Measurements from ENCODE around the gene IFT57. TPM values are rescaled to one million over a fixed set of nuclear protein-coding genes. Genes with fewer than 3 reads are reported as not detected.

The IFT57 gene
- total RNA-seq, 1 donor from 2014 or later = 63.8 TPM

DNA sequence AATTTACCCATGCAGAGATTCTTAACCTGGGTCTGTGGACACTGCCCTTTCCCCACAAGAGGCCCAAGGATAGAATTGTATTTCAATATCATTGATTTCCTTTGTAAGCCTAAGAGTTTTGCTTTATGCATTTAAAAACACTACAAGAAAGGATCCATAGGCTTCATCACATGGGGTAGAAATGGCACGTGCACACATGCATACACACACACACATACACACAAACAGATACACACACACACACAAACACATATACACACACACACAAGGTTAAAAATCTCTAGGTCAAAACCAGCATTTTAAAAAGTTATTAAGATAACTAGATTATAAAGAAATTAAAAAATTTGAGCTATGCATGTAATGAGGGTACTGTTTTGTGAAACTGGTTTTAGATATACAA is 95.9 kb downstream of the IFT57 start:
- no peak for DNase-seq (ENCODE audit: low spot score, unreplicated experiment)

DNA sequence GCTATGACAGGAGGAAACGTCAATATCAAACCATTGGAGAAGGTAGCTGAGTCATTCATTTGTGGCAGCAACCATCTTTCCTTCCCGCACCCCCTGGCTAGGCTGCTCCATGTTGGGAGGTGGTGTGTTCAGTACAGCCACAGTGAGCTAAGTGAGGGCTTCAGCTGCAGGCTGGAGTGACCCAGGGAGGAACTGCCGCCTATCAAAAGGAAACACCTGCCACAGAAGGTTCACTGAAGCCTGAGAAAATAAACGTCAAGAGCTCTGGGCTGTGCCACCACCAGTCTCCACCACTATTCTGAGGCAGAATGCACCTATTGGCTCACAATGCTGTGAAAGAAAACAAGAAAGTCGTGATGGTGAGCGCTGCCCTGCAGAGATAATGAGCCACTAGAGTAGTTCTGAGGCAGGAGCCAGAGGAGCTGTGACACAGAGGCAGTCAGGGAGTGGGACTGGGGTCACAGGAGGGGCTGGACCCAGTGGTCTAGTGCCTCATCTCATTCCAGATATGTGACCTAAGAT is 96.6 kb downstream of the IFT57 start:
- no peaks in the 10 kb centered on the region for H3K9me3 Mint-ChIP-seq (ENCODE audit: low read depth)
- H3K36me3 Mint-ChIP-seq (ENCODE audit: insufficient read depth) = no peaks in the 10 kb centered on the region
- H3K27me3 Mint-ChIP-seq = peaks cover 3% of the 10 kb centered on the region
- peaks cover 24% of the 10 kb centered on the region for H3K4me1 Mint-ChIP-seq (ENCODE audit: low read depth)
- H3K27ac Mint-ChIP-seq = peak overlapping the region; percentile 19
- no peak for DNase-seq (ENCODE audit: low spot score, unreplicated experiment)
- no peak overlapping the region for H3K4me3 Mint-ChIP-seq (ENCODE audit: low read depth)
- TF ChIP-seq, protein P1, sequence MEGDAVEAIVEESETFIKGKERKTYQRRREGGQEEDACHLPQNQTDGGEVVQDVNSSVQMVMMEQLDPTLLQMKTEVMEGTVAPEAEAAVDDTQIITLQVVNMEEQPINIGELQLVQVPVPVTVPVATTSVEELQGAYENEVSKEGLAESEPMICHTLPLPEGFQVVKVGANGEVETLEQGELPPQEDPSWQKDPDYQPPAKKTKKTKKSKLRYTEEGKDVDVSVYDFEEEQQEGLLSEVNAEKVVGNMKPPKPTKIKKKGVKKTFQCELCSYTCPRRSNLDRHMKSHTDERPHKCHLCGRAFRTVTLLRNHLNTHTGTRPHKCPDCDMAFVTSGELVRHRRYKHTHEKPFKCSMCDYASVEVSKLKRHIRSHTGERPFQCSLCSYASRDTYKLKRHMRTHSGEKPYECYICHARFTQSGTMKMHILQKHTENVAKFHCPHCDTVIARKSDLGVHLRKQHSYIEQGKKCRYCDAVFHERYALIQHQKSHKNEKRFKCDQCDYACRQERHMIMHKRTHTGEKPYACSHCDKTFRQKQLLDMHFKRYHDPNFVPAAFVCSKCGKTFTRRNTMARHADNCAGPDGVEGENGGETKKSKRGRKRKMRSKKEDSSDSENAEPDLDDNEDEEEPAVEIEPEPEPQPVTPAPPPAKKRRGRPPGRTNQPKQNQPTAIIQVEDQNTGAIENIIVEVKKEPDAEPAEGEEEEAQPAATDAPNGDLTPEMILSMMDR (IDR thresholded peaks at IDR 0.05; ENCODE audit: unreplicated experiment) = no peak

More for the DNA sequence above, 95.9 kb downstream of the IFT57 start:
- H3K4me1 Mint-ChIP-seq (ENCODE audit: low read depth) = peaks cover 24% of the 10 kb centered on the region
- H3K27ac Mint-ChIP-seq = no peak overlapping the region
- no peaks in the 10 kb centered on the region for H3K36me3 Mint-ChIP-seq (ENCODE audit: insufficient read depth)
- no peaks in the 10 kb centered on the region for H3K9me3 Mint-ChIP-seq (ENCODE audit: low read depth)
- no peak overlapping the region for H3K4me3 Mint-ChIP-seq (ENCODE audit: low read depth)
- H3K27me3 Mint-ChIP-seq = peaks cover 3% of the 10 kb centered on the region
- TF ChIP-seq, protein P1 (IDR thresholded peaks at IDR 0.05; ENCODE audit: unreplicated experiment) = no peak

- H3K27me3 Mint-ChIP-seq = peaks cover 3% of the 10 kb centered on the region
- no peaks in the 10 kb centered on the region for H3K9me3 Mint-ChIP-seq (ENCODE audit: low read depth)
- H3K4me3 Mint-ChIP-seq (ENCODE audit: low read depth) = no peak overlapping the region
- DNase-seq (ENCODE audit: low spot score, unreplicated experiment) = no peak
- no peak overlapping the region for H3K27ac Mint-ChIP-seq
- TF ChIP-seq, protein P1 (IDR thresholded peaks at IDR 0.05; ENCODE audit: unreplicated experiment) = no peak
- no peaks in the 10 kb centered on the region for H3K36me3 Mint-ChIP-seq (ENCODE audit: insufficient read depth)
- H3K4me1 Mint-ChIP-seq (ENCODE audit: low read depth) = peaks cover 24% of the 10 kb centered on the region
Measured at GRCh38 chr3:108125153-108125543, 97.1 kb downstream of the IFT57 start.

DNA sequence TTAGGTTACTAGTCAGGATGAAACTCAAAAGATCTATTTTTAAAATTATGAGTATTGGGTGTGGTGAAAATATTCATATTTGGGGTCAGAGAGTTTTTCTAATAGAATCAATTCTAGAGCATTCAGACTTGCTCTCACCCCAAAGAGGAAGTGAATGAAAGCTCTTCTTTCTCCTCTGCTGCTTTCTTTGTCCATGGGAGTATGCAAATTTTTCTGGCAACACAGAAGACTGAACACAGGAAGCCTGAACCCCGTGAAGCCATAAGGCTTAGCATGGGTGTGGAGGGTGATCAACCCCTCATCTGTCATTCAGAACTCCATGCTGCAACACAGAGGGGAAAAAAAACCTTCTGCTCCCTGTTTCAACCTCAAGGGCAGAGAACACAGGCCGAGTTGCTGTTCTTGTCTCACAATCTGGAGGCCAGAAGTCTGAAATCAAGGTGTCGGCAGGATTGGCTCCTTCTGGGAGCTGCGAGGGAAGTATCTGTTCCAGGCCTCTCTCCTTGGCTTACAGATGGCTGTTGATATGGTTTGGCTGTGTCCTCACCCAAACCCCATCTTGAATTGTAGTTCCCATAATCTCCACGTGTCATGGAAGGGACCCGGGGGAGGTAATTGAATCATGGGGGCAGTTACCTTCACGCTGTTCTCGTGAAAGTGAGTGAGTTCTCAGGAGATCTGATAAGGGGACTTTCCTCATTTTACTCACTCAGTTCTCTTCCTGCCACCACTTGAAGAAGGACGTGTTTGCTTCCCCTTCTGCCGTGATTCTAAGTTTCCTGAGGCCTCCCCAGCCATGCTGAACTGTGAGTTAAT is 97.7 kb downstream of the IFT57 start:
- H3K36me3 Mint-ChIP-seq (ENCODE audit: insufficient read depth) = no peaks in the 10 kb centered on the region
- H3K4me1 Mint-ChIP-seq (ENCODE audit: low read depth) = peaks cover 24% of the 10 kb centered on the region
- DNase-seq (ENCODE audit: low spot score, unreplicated experiment) = no peak
- peaks cover 3% of the 10 kb centered on the region for H3K27me3 Mint-ChIP-seq
- no peak overlapping the region for H3K4me3 Mint-ChIP-seq (ENCODE audit: low read depth)
- no peaks in the 10 kb centered on the region for H3K9me3 Mint-ChIP-seq (ENCODE audit: low read depth)
- TF ChIP-seq, protein P1 (IDR thresholded peaks at IDR 0.05; ENCODE audit: unreplicated experiment) = no peak
- H3K27ac Mint-ChIP-seq = peak overlapping the region; percentile 11

GRCh38 chr3:108123326-108123725 is 98.9 kb downstream of the IFT57 start:
- H3K36me3 Mint-ChIP-seq (ENCODE audit: insufficient read depth) = no peaks in the 10 kb centered on the region
- no peaks in the 10 kb centered on the region for H3K9me3 Mint-ChIP-seq (ENCODE audit: low read depth)
- H3K27ac Mint-ChIP-seq = no peak overlapping the region
- TF ChIP-seq, protein P1 (IDR thresholded peaks at IDR 0.05; ENCODE audit: unreplicated experiment) = no peak
- H3K4me3 Mint-ChIP-seq (ENCODE audit: low read depth) = no peak overlapping the region
- H3K27me3 Mint-ChIP-seq = peaks cover 3% of the 10 kb centered on the region
- DNase-seq (ENCODE audit: low spot score, unreplicated experiment) = no peak
- peaks cover 24% of the 10 kb centered on the region for H3K4me1 Mint-ChIP-seq (ENCODE audit: low read depth)
